DMS114 treated with DMSO at 0.1 percent for 48 hours (cell line): ENCODE data around the gene ZMIZ2.

Experiments used
- DNase-seq: peaks from one replicate; lab custom pipeline; 2025; ENCODE audit not compliant: unreplicated experiment; lab: John Stamatoyannopoulos, UW

ZMIZ2 gene

DNA sequence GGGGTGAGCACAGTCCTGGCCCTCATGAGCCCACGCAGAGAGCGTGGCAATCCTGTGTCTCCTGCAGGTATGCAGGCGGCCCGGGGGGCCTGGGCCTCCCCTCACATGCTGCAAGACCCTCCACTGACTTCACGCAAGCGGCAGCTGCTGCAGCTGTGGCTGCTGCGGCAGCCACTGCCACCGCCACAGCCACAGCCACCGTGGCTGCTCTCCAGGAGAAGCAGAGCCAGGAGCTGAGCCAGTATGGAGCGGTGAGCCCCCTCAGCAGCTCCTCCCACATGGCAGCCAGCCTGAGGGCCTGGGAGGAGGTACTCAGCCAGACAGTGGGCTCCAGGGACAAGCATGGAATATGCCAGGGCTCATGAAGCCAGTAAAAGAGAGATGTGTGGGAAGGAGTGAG lies 8.7 kb downstream of the ZMIZ2 start:
- DNase-seq: no peak

DNA sequence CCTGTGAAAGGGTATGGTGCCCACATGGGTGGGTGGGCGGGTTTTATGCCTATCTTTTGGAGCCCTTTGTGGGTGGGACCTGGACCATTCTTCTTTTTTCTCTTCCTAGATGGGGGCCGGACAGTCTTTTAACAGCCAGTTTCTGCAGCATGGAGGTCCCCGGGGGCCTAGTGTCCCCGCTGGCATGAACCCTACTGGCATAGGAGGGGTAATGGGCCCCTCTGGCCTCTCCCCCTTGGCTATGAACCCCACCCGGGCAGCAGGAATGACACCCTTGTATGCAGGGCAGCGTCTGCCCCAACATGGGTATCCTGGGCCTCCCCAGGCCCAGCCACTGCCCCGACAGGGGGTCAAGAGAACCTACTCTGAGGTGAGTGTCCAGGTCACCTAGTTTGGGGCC lies 9.1 kb downstream of the ZMIZ2 start:
- DNase-seq: no peak

DNA sequence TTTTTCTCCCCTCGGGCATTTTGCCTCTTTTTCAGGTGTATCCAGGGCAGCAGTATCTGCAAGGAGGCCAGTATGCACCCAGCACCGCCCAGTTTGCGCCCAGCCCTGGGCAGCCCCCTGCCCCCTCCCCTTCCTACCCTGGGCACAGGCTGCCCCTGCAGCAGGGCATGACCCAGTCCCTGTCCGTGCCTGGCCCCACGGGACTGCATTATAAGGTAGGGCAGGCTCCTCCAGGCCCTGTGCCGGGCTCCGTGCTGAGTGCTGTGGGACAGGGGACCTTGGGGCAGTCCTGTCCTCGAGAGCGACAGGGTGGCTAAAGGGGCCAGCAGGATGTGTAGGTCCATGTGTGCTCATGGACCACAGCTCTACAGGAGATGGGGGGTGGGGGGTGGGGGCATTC lies 10.6 kb downstream of the ZMIZ2 start:
- no peak for DNase-seq

DNA sequence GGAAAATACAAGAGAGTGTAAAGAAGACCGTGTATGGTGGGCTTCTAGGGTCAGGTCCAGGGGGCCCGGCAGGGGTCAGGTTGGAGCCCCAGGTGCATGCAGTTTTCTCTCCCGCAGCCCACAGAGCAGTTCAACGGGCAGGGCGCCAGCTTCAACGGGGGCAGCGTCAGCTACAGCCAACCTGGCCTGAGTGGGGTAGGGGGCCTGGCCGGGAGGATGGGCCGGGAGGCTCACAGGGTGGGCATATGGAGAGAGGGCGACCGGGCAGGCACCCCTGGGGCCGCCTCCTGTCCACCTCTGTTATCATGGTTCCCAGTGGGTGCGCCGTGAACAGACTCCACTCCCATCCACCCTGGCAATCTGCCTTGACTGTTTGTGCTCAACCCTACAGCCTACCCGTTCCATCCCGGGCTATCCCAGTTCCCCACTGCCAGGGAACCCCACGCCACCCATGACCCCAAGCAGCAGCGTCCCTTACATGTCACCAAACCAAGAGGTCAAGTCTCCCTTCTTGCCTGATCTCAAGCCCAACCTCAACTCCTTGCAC lies 11.5 kb downstream of the ZMIZ2 start:
- DNase-seq: no peak

DNA sequence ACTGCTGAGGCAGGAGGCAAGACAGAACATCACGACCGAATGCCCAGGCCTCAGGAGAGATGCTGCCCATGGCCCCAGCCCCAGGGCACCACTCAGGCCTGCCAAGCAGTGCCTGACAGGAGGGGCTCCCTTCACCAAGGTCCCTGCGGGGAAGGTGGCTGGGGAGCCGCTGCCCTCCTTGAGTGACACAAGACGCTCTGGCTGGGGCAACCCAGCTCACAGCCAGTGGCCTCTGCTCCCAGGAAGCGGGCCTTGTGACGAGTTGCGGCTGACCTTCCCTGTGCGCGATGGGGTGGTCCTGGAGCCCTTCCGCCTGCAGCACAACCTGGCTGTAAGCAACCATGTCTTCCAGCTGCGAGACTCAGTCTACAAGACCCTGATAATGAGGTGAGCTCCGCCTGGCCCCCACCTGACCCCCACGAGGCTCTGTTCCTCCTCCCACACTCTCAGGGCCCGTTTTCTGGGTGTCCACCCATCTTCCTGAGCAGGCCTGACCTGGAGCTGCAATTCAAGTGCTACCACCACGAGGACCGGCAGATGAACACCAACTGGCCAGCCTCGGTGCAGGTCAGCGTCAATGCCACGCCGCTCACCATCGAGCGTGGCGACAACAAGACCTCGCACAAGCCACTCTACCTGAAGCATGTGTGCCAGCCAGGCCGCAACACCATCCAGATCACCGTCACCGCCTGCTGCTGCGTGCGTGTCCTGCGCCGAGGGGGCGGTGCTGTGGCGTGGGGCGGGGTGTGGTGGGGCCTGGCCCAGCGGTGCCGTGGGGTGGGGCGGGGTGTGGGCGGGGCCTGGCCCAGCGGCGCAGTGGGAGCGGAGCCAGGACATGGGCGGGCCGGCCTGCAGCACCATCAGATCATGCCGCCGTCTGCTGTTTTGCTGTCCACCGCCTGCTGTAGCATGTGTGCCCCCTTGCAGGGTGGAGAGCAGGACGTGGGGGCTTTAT lies 12.8 kb downstream of the ZMIZ2 start:
- DNase-seq: no peak

DNA sequence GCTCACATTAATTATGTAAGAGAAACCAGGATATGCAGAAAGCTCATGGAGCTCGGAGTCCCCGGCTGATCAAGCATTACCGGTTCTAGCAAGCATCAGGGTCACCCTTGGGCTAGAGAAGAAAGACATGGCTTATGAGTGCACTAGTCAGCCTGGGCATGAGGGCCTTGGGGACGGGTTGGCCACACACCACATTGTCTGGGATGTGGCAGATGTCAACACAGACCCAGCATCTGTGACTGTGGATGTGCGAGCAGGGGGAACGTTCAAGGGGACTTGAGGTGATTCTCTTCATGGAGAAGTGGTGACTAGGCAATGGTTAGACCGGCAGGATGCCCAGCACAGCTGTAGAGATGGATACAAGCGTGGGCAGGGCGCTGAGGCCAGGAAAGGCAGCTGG lies 13.7 kb downstream of the ZMIZ2 start:
- DNase-seq: no peak

DNA sequence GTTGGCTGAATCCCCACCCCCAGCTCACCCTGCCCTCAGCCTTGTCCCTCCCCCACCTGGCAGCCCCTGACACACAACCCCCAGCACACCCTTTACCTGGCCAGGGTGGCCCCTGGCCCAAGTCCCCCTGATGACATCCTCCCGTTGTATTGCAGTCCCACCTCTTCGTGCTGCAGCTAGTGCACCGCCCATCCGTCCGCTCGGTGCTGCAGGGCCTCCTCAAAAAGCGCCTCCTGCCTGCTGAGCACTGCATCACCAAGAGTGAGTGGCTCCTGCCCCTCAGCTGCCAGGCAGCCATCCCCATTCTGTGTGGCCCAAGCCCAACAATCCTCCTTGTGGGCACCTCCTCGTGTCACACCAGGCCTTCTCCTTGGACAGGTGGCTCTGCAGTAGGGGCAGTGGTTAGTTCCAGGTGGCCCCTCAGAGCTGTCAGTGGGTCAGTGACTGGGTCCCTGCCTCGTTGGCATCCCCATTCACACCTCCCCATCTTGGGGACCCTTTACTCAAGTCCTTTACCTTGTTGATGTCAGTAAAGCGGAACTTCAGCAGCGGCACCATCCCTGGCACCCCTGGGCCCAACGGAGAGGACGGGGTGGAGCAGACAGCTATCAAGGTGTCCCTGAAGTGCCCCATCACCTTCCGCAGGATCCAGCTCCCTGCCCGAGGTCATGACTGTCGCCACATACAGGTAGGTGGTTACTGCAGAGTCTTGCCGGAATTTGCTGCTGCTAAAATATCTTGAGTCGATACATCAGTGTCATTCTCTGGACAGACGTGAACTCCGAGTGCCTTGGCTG lies 14.3 kb downstream of the ZMIZ2 start:
- DNase-seq: no peak

DNA sequence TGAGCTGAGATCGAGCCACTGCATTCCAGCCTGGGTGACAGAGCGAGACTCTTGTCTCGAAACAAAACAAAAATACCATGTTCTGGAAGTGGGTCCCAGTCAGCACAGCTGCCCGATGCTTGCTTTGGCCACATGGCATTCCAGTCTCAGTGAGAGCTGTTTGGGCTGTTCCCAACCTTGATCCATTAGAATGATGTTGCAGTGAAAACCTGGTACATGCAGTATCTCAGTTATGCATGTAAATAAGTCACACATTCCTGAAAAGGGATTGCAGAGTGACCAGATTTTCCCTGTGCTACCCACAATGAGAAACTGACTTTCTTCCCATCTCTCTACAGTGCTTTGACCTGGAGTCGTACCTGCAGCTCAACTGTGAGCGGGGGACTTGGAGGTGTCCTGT lies 15.4 kb downstream of the ZMIZ2 start:
- no peak for DNase-seq

DNA sequence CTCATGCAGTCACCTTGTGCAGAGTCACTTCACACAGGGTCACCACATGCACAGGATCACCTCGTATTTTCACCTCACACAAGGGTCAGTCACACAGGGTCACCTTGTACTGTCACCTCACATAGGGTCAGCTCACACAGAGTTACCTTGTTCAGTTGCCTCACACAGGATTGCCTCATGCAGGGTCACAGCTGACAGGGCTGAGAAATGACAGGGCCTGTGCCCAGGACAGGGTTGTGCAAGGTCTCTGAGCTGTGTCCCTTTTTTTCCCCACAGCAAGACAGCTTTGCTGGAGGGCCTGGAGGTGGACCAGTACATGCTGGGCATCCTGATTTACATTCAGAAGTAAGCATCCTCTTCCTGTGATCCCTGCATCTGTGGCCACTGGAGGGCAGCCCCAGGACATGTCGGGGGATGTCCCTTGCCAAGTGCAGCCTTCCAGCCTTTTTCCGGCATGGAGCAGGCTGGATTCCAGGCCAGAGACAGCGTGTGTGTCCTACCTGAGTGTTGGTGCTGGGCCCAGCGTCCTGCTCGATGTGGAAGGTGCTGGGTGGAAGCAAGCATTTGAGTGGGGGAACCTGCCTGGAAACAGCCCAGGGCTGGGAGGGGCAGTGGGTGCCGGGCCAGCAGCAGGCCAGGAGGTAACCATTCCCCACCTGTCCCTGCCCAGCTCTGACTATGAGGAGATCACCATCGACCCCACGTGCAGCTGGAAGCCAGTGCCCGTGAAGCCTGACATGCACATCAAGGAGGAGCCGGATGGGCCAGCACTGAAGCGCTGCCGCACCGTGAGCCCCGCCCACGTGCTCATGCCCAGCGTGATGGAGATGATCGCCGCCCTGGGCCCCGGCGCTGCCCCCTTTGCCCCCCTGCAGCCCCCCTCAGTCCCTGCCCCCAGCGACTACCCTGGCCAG lies 16.3 kb downstream of the ZMIZ2 start:
- no peak for DNase-seq

DNA sequence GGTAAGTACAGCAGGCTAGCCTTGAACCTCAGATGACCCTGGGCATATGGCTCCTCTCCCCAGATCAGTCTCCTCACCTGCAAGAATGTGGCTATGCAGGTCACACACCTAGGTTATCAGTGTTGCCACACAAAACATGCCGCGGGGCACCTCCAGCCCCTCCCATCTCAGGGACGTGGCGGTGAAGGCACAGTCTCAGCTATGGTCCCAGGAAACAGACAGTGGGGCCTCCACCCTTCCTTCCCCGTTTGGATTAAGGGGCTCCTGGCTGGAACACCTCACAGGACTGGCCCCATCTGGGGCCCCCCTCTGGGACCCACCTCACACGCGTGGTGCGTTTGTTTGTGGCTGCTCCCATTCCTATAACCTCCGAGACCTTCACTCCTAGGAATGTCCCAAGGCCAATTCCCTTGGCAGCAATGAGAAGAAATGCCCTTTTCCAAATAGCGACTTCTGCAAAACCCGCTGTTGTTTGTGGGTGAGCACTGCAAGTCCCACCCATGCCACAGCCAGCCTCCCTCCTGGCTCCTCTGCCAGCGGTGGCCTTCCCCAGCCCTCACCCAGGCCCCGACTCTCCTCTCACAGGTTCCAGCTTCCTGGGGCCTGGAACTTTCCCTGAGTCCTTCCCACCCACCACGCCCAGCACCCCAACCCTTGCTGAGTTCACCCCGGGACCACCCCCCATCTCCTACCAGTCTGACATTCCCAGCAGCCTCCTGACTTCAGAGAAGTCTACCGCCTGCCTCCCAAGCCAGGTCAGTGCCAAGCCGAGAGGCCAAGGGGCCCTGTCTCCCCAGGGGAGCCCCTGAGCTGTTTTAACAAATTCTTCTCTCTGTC lies 17.1 kb downstream of the ZMIZ2 start:
- no peak for DNase-seq

DNA sequence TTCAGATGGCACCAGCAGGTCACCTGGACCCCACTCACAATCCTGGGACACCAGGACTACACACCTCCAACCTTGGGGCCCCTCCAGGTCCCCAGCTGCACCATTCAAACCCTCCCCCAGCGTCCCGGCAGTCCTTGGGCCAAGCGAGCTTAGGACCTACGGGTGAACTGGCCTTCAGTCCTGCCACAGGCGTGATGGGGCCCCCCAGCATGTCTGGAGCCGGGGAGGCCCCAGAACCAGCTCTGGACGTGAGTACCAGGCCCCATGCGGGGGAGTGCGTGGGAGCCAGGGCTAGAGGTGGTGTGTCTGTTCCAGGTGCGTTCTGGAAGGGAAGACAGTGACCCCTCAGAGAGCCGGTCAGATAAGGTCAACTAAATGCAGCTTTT lies 17.8 kb downstream of the ZMIZ2 start:
- DNase-seq: no peak

DNA sequence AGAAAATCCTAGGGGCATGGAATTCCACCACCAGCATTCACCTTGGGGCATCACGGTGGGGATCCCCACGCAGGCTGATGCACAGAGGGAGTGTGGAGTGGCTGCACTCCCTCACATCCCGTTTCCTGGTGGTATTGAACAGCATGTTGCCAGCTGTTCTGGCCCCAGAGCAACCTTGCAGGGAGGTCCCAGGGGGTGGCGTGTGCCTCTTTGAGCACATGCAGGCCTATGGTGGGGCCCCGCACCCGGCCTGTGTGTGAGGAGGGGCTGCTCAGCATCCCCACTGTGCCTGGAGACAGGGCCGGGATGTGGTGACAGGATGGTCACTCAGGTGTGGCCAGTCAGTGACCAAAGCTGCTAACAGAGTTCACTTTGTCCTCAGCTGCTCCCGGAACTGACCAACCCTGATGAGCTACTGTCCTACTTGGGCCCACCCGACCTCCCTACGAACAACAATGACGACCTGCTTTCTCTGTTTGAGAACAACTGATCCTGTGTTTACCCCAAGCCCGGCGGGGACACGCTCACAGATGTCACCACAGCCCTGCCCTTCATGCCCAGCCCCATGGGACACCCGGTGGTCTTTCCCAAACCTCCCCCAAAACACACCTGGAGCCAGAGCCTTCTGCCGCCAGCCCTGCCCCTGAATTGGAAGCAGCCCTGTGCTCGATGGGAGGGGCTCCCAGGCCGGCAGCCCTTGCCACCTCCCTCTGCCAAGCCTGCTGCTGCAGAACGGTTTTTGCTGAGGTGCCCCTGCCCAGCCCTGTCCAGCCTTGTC lies 18.7 kb downstream of the ZMIZ2 start:
- no peak for DNase-seq

DNA sequence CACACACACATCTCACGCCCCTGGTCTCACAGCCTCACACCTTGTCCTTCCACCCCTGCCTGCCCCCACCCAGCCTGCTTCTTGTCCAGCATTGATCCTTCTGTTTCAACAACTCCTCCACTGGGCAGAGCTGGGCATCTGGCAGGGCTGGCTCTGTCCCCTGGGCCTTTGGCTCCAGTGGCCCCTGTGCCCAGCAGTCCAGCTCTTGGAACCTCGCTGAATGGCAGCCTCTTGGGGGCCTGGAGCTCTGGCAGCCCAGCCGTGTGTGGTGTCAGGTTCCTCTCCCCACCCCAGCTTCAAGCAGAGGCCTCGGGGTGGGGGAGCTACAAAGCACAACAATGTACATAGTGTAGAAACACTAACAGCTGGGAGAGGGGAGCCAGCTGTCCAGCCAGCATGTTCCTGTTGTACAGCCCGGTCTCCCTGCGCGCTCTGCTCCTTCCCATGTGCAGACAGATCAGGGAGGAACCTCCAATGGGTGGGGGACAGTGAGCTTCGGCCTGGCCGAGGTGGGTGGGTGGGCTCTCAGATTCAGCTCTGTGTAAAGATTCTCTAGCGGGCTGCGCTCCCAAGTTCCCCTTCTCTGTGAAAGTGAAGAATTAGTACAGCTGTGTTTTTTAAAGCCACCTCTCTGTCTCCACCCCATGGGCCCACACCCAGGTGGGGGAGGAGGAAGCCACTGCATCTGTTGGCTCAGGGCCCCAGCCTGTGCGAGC lies 19.4 kb downstream of the ZMIZ2 start:
- DNase-seq: no peak

DNA sequence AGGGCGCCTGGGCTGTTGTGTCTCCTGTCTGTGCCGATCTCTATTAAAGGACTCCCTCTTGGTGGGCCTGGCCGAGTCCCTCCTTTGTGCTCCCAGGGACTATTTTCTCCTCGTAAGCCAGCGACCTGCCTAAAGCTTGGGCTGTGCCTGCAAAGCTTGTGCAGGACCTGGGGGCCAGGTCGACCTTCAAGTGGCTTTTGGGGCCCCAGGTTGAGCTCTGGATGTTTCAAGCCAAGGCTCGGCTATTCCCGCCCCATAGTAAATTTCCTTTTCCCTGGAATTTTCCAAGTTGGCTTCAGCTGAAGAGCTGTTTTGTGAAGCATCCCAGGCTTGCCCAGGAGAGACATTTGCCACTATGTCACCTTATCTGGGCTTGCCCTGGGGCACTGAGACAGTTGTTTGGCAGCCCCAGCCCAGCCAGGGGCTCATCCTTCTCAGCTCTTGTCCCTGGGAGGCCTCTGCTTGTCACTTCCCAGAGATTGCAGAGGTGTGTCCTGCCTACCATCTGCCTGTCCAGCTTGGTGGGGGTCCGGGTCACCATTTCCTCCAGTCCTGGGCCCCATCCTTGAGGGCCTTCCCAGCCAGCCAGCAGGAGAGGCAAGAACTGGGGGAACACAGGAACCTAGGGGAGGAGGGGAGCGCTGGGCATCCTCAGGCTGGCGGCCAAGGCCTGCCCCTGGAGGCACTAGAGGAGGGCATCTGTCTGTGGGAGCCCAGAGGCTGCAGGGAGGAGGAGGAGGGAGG lies 20.2 kb downstream of the ZMIZ2 start:
- no peak for DNase-seq

DNA sequence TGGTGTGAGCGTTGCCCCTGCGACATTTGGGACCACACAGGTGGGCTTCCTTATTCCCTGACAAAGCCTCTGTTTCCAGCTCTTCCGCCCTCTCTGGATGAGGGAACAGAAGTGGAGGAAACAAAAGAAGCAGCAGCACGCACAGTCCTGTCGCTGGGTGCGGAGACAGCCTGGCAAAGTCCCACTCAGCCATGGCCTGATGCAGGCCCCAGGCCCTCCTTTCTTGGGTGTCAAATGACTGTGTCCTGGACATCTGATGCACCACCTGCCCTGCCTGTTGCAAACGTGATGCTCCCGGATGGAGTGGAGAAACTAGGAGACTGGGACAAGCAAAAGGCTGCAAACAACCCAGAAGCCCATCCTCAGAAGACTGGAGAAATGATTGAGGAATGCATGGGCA lies 20.7 kb downstream of the ZMIZ2 start:
- no peak for DNase-seq

DNA sequence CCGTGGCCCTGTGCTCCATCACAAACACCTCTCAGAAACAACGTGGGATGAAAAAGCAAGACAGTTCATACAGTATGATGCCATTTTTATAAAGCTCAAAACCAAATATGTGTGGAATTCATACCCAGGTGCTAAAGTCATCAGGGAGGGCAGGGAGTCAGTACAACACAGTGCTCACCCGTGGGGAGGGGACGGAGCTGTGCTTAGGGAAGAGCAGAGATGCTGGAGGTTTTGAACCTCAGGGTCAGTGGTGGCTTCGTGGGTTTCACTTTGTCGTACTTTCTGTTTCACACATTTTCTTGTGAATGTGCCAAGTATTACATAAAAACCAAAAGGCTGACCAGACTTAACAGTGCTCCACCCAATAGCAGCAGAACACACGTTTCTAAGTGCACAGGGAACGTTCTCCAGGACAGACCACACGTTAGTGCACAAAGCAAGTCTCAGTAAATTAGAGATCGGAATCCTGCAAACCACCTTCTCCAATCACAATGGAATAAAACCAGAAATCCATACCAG lies 21.2 kb downstream of the ZMIZ2 start:
- DNase-seq: no peak

DNA sequence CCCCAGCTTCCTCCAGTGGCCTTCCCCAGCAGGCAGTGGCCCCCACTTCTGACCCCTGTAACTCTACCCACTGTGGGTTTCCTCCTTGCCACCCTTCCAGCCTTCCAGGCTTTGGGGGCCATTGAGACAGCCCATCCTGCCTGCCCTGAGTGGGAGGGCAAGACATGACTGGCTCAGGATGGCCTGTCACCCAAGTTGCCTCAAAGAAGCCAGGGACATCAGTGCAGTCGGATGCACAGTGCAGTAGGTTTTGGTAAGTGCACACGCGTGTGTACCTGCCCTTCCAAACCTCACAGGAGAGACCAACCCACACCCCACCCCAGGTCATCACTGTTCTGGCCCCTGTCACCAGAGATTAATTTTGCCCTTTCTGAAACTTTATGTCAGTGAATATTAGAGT lies 22.7 kb downstream of the ZMIZ2 start:
- no peak for DNase-seq

DNA sequence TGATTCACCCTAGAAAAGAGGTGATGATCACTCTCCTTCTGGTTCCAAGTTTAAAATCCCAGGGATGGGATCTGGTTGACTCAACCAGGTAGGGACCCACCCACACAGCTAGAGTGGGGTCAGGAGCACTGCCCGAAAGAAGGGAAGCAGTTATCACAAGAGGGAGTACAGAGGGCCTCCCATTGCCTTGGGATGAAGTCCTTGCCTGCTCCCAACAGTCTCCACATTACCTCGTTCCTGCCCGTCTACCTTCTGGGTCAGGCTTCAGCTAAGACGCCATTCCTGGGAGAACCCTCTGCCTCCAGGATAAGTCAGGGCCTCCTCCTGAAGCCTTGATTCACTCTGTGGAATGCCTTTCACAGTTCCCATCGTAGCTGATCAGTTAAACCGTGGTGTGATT lies 23.8 kb downstream of the ZMIZ2 start:
- no peak for DNase-seq
